Urinary bladder (tissue), 4 donors: ENCODE measurements around the gene SMKR1. TPM values are rescaled to one million over a fixed set of nuclear protein-coding genes. Genes with fewer than 3 reads are reported as not detected.
"Not testable (repeated sequence)": the region's sequence is repeated elsewhere in the genome, so short reads cannot be mapped to it uniquely, and the experiment has no call there.

Experiments
- DNase-seq: peaks from one replicate; pipeline ENCODE4 v3.0.0-alpha.2; 2015; ENCODE audit errors: extremely low spot score
- H3K27ac ChIP-seq: one replicate; pipeline ENCODE4 v1.5.1; 2013; ENCODE audit warnings: low read depth, mild to moderate bottlenecking, moderate library complexity
- H3K36me3 ChIP-seq: one replicate; pipeline ENCODE4 v1.6.1; 2013; ENCODE audit warnings: mild to moderate bottlenecking, moderate library complexity; ENCODE audit not compliant: insufficient read depth
- H3K4me1 ChIP-seq: one replicate; pipeline ENCODE4 v1.6.1; 2013; ENCODE audit warnings: mild to moderate bottlenecking, moderate library complexity; ENCODE audit not compliant: insufficient read depth
- H3K4me3 ChIP-seq: one replicate; pipeline ENCODE4 v1.5.1; 2013; ENCODE audit warnings: low read depth, low read length
- WGBS: extraction: QIAGEN DNeasy Blood & Tissue Kit; methylation state at CpG from one replicate; pipeline ENCODE4 v1.1.7; 2013; 5-methylcytosine and 5-hydroxymethylcytosine counted together
- polyA plus RNA-seq: library from polyadenylated mRNA; stranded (reverse); fragments of 200-250 nt; gene quantifications from one replicate; pipeline ENCODE4 v1.2.3, GENCODE V29; 2013
- total RNA-seq: library from RNA; depleted of rRNA; stranded (reverse); fragments of >200 nt; gene quantifications from one replicate; pipeline ENCODE4 v1.2.3, GENCODE V29; 2014
- donor health status: healthy with polysubstance abuse.
- donor health status: healthy.

The SMKR1 gene
- total and polyA plus RNA-seq, 2 donors: not detected

DNA sequence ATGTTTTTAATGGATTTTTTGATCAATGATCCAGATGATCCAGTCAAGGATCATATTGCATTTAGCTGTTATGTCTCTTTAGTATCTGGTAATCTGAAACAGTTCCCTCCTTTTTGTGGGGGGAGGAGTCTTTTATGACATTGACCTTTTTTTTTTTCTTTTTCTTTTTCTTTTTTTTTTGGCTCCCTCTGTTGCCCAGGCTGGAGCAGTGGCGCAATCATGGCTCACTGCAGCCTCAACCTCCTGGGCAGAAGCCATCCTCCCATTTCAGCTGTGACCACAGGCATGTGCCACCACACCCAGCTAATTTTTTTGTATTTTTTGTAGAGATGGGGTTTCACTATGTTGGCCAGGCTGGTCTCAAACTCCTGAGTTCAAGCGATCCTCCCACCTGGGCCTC, 22.1 kb downstream of the SMKR1 start:
- 86% methylated on average over 2 of the region's 2 CpGs for WGBS
- not testable (repeated sequence) for H3K27ac ChIP-seq, DNase-seq, H3K4me1 ChIP-seq, H3K36me3 ChIP-seq, H3K4me3 ChIP-seq

DNA sequence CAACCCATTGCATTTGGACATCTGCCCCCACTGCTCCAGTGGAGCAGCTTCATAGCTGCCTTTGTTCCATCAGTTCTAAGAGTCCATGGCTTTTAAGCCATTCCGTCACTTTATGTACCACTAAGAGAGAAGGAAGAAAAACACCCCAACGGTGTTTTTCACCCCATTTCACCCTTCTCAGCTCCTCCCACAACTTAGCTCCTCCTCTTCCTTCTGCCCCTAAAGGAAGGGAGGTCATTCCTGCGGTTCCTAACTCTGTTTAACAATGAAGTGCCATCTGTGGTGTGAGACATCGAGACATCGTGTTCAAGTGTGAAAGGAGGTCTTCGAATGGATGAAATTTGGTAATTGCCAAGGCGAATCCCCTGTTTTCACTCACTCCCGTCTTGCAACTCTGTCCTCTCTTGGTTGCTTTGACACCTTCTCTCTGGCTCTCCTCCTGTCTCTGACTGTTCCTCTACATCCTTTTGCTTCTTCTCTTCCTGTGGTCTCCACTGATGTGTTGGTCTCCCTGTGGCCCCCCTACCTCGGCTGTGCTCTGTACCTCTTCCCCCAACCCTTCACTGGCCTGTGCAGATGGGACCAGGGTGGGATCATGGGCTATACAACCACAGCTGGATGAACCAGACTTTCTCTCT, 23.0 kb downstream of the SMKR1 start:
- 81% methylated on average over 9 of the region's 9 CpGs for WGBS

DNA sequence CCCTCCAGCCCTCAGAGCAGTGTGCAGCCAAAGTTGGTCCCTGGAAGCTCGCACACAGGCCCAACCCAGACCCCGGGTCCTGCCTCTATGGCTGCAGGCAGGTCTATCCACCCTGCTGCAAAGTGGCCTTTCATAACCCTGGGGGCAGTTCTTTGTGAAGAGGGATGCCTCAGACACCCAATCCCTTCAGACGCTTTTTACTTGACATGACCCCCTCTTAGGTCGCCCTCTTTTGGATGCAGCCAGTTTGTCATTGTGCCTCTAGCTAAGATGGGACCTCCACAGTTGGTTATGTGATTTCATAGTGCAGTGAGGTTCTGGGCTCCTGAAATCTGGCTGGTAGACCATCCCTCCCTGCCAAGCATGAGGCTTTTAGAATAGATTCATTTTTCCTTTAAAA, 27.3 kb downstream of the SMKR1 start:
- WGBS: 86% methylated on average over 4 of the region's 4 CpGs
- H3K4me3 ChIP-seq: no peak overlapping the region
- no peak overlapping the region for H3K27ac ChIP-seq
- H3K36me3 ChIP-seq: no peaks in the 10 kb centered on the region
- DNase-seq: no peak
- no peaks in the 10 kb centered on the region for H3K4me1 ChIP-seq

More for the DNA sequence above, 23.0 kb downstream of the SMKR1 start:
- no peak overlapping the region for H3K4me3 ChIP-seq
- H3K36me3 ChIP-seq: no peaks in the 10 kb centered on the region
- no peak for DNase-seq
- no peaks in the 10 kb centered on the region for H3K4me1 ChIP-seq
- H3K27ac ChIP-seq: no peak overlapping the region

DNA sequence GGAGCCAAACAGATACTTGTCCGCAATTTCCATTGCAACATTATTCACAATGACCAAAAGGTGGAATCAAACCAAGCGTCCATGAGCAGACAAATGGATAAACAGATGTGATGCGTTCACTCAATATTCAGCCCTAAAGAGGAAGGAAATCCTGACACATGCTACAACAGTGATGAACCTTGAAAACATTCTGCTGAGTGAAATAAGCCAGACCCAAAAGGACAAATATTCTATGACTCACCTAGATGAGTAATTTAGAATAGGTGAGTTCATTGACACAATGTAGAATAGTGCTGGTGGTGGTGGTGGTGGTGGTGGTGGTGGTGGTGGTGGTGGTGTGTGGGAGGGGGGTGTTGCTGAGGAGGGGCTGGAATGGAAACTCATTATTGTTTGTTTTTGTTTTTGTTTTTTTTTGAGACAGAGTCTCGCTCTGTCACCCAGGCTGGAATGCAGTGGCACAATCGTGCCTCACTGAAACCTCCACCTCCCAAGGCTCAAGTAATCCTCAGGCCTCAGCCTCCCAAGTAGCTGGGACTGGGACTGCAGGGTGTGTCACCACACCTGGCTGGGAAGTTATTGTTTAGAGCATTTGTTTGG, 28.6 kb downstream of the SMKR1 start:
- 74% methylated on average over 5 of the region's 5 CpGs for WGBS
- no peak overlapping the region for H3K27ac ChIP-seq
- no peaks in the 10 kb centered on the region for H3K4me1 ChIP-seq
- H3K4me3 ChIP-seq: no peak overlapping the region
- H3K36me3 ChIP-seq: no peaks in the 10 kb centered on the region
- no peak for DNase-seq

DNA sequence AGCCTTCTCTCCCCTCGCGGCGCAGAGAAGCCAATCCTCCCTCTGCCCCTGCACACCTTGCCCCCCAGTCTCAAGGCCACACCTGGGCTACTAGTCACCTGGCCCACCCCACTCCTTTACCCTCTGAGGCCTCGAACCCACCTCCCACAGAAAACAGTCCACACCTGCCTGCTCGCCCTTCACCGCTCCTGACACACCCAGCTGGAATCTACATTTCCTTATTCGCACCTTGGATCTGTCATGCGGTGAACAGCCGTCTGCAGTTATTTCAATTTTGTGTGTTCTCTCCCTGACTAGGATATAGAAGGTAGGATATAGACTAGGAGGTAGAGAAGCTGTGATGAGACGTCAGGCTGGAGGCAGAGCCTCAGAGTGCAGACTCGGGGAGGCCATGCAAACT, 29.4 kb downstream of the SMKR1 start:
- H3K36me3 ChIP-seq: no peaks in the 10 kb centered on the region
- no peak overlapping the region for H3K4me3 ChIP-seq
- DNase-seq: no peak
- 79% methylated on average over 11 of the region's 11 CpGs for WGBS
- H3K4me1 ChIP-seq: no peaks in the 10 kb centered on the region
- no peak overlapping the region for H3K27ac ChIP-seq

DNA sequence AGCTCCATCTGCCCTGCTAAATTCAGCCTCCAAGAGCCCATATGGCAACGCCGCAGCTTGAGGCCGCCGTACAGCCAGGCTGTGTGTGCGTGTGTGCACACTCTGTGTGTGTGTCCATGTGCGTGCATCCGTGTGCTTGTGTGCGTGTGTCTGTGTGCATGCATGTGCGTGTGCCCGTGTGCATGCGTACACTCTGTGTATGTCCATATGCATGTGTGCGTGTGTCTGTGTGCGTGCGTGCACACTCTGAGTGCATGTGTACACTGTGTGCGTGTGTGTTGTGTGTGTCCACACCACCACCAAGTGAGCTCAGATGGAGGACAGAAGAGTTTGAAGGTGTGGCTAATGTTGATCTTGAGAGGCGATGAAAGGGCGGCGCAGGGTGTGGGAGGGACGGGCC, 30.0 kb downstream of the SMKR1 start:
- Histone ChIP-seq H3K4me1 (no peaks in the 10 kb centered on the region), H3K36me3 (no peaks in the 10 kb centered on the region), H3K27ac (no peak overlapping the region), H3K4me3 (no peak overlapping the region)
- 90% methylated on average over 19 of the region's 19 CpGs for WGBS
- DNase-seq: no peak

DNA sequence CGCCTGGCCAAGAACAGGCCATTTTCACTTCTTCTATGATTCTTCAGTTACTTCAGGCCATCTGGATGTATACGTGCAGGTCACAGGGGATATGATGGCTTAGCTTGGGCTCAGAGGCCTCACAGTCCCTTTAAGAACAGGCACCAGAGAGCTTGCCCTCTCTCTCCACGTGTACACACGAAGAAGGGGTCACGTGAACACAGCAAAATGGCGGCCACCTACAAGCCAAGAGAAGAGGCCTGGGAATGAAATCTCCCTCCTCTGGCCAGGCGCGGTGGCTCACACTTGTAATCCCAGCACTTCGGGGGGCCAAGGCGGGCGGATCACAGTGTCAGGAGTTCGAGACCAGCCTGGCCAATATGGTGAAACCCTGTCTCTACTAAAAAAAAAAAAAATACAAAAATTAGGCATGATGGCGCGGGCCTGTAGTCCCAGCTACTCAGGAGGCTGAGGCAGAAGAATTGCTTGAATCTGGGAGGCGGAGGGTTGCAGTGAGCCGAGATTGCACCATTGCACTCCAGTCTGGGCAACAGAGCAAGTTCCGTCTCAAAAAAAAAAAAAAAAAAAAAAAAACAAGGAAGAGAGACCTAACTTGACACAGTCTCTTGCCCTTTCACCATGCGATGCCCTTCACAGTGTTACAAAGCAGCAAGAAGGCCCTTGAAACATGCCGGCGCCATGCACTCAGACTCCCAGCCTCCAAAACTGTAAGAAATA, 32.4 kb downstream of the SMKR1 start:
- 91% methylated on average over 20 of the region's 20 CpGs for WGBS
- not testable (repeated sequence) for H3K27ac ChIP-seq, H3K36me3 ChIP-seq, H3K4me1 ChIP-seq, H3K4me3 ChIP-seq, DNase-seq

DNA sequence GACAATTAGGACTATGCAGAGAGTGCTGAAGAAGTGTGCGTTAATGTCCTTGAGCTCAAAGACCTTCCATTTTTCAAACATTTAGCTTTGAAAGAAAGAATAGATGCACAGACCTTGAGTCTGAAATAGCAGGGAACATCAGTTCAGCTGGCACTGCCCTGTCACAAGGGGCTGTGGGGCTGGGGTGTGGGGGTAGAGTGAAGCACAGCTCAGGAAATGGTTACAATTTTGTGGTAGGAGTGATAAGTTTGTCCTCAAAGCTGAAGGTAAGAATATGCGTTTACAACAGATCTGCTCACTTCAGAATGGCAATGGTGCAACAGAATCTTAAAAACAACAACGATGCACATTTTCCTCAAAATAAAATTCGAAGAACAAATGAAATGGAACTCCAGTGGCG, 33.6 kb downstream of the SMKR1 start:
- 43% methylated on average over 5 of the region's 5 CpGs for WGBS
- Histone ChIP-seq H3K36me3 (no peaks in the 10 kb centered on the region), H3K4me3 (no peak overlapping the region), H3K4me1 (no peaks in the 10 kb centered on the region), H3K27ac (no peak overlapping the region)
- DNase-seq: no peak

DNA sequence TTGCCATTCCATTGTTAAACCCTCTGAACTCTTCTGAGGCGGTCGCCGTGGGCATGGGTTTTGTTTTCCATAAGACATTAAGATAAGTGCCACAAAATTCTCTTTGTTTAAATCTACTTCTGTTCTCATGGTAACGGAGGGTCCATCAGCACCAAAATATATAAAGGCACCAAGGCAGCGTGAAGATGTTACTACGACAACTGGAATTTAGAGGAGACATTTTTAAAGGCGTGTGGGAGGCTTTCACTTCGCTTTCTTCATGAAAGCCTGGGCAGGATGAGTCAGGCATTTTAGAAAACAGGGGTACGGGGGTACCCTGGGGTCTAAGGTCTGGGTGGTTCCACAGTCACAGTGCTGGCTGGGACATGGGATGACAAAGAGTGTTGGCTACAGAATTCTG, 34.0 kb downstream of the SMKR1 start:
- no peak overlapping the region for H3K4me3 ChIP-seq
- no peaks in the 10 kb centered on the region for H3K36me3 ChIP-seq
- H3K4me1 ChIP-seq: no peaks in the 10 kb centered on the region
- WGBS: 56% methylated on average over 9 of the region's 9 CpGs
- DNase-seq: no peak
- H3K27ac ChIP-seq: no peak overlapping the region

DNA sequence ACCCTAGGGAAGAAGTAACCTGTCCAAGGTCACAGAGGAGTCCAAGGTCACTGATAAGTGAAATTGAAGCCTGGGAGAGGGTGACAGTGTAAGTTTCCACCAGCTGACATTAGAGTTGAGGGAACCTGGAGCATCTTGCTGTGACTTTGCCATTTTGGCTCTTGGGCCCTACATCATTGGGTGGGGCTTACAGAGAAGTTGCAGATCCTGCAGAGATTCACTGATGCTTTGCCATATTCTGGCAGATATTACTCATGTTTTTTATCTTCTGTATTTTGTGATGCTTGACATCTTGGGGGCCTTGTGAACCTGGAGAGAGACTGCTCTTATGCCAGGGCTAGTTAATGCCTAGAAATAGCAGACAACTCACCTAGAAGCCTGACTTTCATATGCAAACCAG, 36.5 kb downstream of the SMKR1 start:
- no peak for DNase-seq
- Histone ChIP-seq H3K4me1 (no peaks in the 10 kb centered on the region), H3K36me3 (no peaks in the 10 kb centered on the region), H3K4me3 (no peak overlapping the region), H3K27ac (no peak overlapping the region)

DNA sequence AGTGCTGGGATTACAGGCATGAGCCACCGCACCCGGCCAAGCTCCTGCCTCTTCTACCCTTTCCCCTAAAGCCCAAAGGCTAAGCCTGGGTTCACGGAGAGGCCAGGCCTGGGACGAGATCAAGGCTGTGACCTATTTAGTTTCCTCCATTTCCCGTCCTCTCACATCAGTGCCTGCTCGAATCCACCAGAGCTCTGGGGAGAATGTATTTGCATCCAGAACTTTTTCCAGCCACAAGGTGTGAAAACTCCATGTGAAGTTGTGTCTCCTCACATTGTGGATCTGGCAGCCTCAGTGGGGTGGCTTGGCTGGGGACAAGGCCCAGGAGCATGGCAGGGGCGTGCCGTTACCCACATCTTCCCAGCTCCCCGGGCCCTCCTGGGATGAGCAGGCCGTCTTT, 38.0 kb downstream of the SMKR1 start:
- H3K27ac ChIP-seq: no peak overlapping the region
- 81% methylated on average over 10 of the region's 10 CpGs for WGBS
- H3K36me3 ChIP-seq: no peaks in the 10 kb centered on the region
- H3K4me1 ChIP-seq: no peaks in the 10 kb centered on the region
- H3K4me3 ChIP-seq: no peak overlapping the region
- DNase-seq: no peak

DNA sequence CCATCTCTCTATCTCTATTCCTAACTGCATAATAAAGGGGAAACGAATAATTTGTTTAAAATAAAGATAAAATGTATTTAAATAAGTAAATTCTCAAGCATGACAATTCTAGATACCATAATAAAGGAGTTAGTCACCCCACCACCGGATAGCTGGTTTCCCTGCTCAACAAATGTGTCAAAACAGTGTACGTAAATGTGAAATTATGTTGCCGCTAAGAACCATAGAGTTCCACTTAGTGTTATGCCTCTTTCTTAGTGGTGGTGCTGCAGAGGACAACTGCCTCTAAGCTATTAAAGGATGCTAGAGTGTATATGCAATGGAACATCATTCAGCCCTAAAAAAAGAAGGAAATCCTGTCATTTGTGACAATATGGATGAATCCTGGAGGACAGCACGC, 42.4 kb downstream of the SMKR1 start:
- WGBS: 77% methylated on average over 5 of the region's 5 CpGs
- no peaks in the 10 kb centered on the region for H3K36me3 ChIP-seq
- no peak overlapping the region for H3K27ac ChIP-seq
- H3K4me3 ChIP-seq: no peak overlapping the region
- H3K4me1 ChIP-seq: no peaks in the 10 kb centered on the region
- no peak for DNase-seq

DNA sequence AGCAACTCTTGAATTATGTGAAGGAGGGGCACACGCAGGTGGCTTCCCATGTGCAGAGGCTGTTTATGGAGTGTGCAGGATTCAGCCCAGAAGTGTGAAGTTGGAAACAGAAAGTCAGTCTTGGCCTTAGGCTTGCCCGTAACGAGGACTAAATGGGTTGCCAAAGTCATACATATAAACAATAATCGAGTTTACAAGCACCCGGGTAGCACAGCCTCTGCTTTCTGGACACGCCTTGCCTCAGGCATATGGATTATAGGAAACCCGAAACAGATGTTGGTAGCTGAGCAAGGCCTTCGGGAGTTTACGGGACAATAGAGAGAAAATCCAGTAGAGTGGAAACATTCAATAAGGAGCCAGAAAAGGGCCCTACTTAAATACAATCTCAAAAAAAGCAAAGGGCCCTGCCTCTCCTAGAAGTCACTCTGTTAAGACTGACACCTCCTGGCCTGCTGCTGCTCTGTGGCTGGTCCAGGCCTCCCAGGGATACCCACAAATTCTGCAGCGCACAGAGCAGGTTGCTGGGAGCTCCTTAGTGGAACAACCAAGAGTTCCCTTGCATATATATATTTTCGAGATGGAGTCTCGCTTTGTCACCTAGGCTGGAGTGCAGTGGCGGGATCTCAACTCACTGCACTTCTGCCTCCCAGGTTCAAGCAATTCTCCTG, 48.5 kb downstream of the SMKR1 start:
- Histone ChIP-seq H3K4me3 (no peak overlapping the region), H3K4me1 (no peaks in the 10 kb centered on the region), H3K27ac (no peak overlapping the region), H3K36me3 (no peaks in the 10 kb centered on the region)
- 54% methylated on average over 13 of the region's 13 CpGs for WGBS
- no peak for DNase-seq

DNA sequence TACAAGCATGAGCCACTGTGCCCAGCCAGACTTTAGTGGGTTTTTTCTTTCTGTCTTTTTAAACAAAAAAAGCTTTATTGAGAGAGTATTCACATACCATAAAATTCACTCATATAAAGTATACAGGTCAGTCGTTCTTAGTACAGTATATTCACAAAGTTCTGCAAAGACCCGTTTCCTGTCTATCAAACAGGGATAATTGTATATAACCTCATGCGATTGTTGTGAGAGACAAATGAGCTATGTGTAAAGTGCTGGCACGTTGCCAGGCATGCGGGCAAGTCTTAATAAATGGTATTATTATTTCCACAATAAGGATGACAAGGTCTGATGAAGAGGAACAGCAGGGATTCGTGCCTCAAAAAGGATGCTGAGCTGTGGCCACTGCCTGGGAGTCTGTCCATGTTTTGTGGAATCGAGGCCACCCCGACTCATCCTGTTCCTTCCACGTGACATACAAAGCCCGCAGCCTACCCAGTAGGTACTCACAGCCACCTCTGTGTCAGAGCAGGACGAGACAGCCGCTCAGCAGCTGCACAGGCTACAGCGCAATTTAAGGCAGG, 51.6 kb downstream of the SMKR1 start:
- DNase-seq: no peak
- 35% methylated on average over 13 of the region's 13 CpGs for WGBS
- no peaks in the 10 kb centered on the region for H3K36me3 ChIP-seq
- H3K27ac ChIP-seq: no peak overlapping the region
- H3K4me1 ChIP-seq: no peaks in the 10 kb centered on the region
- no peak overlapping the region for H3K4me3 ChIP-seq
